HG02938 (cell line): ENCODE measurements around the gene SDK2.
A peak's percentile ranks its signal among the peaks of the same experiment; 100 is the strongest.
"Not testable (repeated sequence)": the region's sequence is repeated elsewhere in the genome, so short reads cannot be mapped to it uniquely, and the experiment has no call there.

ENCODE experiments used
- ATAC-seq: cut with Tn5 transposase; IDR thresholded peaks from one replicate; pipeline ENCODE4 v1.9.1; 2021; ENCODE audit warnings: mild to moderate bottlenecking, moderate library complexity; ENCODE audit not compliant: unreplicated experiment

The SDK2 gene

DNA sequence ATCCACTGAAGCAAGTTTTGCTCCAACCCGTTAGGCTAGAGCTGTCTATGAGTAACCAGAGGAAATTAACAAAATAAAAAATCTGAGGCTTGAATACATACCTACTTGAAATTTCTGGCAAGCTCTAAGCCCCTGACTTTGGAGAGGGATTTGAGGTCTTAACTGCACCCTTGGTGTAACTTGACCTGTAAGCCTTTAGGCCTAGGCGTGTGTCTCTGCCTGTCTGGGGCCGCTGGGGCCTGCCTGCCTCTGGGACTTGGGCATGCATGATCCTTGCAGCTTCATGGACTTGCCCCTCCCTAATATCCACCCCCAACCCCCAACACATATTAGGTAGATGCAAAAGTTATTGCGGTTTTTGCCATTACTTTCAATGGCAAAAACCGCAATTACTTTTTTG, 328.8 kb downstream of the SDK2 start:
- no peak for ATAC-seq

GRCh38 chr17:73313526-73314127, 330.6 kb downstream of the SDK2 start:
- ATAC-seq: no peak

DNA sequence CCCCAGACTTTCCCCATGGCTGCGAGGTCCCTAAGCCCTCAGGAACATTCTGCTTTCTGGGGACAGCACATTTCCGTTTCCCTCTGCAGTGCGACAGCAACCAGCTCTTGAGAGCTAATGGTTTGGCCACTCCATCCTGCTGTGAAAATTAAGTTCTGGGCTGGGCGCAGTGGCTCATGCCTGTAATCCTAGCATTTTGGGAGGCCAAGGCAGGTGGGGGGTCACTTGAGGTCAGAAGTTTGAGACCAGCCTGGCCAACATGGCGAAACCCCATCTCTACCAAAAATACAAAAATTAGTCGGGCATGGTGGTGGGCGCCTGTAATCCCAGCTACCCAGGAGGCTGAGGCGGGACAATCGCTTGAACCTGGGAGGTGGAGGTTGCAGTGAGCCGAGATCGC, 331.4 kb downstream of the SDK2 start:
- not testable (repeated sequence) for ATAC-seq

DNA sequence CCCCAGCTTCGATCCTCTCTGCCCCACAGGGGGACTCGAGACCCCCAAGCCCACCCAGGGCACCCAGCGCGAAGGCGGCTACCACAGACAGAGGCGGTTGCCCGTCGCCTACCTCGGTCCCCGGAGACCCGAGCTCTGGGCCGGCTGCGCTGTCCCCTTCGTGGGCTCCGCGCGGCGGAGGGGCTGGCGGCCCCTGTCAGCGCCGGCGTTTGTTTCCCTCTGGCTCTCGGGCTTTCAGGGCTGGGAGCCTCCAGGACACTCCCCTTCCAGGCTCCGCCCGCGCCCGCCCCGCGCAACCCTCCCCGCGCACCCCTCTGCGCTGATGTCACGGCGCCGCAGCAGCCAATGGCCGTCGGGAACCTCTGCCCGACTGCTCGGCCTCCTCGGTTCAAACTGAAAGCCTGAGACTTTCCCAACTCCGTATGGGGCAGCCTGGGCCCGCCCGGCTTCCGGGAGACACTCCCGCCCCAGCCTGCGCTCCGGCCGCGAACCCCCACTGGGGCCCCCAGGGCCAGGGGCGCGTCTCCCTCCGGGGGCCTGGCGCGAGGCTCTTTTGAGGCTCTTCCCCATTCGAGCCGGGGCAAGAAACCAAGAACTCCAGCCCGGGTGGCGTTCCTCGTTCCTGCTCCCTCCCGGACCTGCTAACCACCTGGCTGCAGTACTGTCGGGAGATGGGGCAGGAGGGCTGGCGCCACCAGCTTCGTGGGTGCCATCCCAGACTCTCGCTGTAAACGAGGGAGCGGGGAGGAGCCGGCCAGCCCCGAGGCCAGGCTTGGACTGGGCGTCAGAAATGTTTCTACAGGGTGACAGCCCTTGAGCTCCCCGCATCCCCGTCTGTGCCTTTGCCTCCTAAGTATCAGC, 332.2 kb downstream of the SDK2 start, which contains the start of gene CDC42EP4:
CDC42EP4 (minus strand) TSS at position 221 of the 861 bp plus-strand sequence. CDS start 25,501 bp downstream, outside the sequence.
- peak; percentile 78 for ATAC-seq

- peak; percentile 7 for ATAC-seq
These were observed 332.8 kb downstream of the SDK2 start for GRCh38 chr17:73311428-73311780.

DNA sequence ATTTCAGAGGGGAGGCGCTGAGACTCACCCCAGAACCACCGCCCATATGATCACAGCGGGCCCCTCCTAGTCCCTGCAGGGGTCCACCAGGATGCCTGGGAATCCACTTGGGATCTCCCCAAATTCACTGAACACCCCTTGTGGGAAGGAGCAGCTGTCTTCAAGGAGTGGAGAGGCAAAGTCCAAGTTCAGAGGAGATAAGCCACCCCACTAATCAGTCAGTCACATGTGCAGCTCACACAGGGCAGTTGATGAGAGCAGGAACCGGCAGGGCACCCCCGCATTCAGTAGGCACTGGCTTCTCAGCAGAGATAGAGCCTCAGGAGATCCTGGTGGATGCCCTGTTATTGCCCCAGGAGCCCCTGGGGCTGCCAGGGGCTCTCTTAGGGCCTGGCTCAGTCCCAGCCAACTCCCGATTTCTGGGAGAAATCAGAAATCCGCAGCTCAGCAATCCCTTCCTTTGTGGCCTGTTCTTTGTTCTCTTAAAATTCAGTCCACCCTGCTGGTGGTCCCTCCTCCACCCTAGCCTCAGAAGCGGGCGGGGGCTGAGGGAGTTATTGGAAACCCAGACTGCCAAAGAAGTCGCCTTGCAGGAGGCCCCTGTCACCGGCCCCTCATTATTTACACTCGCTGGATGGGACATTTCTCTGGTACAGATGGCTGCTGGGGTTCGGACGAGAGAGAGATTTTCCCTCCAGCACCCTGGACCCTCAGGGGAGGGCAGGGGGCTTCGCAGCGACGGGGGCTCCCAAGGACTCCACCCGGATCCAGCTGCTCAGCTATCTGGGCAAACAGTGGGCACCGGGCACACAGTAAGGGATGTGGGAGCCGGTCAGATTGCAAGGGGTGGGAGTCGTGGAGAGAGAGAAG, 334.3 kb downstream of the SDK2 start:
- ATAC-seq: no peak

GRCh38 chr17:73308959-73309358, 335.3 kb downstream of the SDK2 start:
- not testable (repeated sequence) for ATAC-seq

DNA sequence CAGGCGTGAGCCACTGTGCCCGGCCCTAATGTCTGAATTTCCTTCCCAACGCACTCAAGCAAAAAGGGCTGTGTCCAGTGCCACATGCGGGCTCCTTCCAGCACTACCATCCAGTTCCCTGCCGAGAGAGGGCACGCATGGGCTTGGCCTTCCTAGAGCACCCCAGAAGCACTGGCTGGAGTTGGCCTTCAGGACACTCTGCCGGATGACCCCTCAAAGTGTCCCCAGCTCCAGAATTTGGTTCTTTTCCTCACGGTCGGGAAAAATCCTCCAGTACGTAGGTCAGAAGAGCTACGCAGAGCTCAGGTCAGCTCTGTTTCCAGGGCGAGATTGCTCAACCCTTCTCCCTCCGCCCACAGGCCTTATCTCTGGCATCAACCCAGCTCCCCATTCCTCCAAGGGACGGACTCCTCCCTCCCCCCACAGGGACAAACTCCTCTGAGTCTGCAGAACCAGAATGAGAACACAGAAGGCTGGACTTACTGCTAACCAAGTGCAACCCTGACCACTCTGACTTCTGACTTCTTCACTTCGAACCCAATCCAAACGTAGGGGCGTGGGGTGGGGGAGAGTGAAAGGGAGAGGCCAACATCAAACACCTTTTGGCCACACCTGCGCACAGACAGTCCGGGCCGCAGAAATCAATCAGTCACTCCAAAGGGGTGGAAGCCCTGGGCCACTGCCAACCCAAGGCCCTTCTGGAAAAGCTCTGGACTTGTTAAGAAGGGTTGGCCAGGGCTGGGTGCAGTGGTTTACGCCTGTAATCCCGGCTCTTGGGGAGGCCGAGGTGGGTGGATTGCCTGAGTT, 336.0 kb downstream of the SDK2 start:
- no peak for ATAC-seq

- no peak for ATAC-seq
These were observed 337.1 kb downstream of the SDK2 start for GRCh38 chr17:73307130-73307529.

DNA sequence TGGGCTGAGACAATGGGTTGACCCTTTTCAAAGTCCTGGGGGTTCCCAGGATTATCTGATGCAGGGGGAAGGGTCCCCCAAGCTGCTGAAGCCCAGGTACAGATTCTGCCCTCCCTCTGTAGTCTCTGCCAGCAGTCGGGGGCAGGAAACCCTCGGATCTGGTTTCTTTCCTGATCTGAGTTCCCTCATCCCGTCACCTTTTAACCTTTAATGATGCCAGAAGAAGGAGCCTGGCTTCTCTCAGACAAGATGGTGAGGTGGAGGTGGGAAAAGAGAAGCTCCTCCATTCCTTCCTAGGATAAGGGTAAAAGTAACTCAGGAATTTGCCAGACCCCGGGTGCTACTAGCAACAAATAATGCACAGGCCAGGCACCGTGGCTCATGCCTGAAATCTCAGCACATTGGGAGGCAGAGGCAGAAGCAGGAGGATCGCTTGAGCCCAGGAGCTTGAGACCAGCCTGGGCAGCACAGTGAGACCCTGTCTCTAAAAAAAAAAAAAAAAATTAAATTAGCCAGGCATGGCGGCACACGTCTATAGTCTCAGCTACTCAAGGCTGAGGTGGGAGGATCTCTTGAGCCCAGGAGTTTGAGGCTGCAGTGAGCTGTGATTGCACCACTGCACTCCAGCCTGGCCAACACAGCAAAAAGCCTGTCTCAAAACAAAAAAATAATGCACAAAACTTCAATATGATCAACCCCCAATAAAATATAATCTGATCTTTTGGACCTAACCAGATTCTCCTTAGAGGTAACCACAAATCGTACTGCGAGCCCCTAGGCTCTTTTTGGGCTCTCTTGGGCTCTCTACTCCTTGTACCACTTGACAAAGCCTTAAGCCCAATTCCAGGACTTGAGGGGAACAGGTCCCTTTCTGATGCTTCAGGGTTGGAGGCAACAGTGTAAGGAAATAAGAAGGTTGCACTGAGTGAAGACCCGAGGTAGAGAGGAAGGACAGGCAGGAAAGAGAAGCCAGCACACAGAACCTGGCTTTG, 338.1 kb downstream of the SDK2 start:
- no peak for ATAC-seq

GRCh38 chr17:73304971-73305812, 339.1 kb downstream of the SDK2 start:
- ATAC-seq: no peak

- no peak for ATAC-seq
These were observed 339.8 kb downstream of the SDK2 start for GRCh38 chr17:73304438-73304837.

DNA sequence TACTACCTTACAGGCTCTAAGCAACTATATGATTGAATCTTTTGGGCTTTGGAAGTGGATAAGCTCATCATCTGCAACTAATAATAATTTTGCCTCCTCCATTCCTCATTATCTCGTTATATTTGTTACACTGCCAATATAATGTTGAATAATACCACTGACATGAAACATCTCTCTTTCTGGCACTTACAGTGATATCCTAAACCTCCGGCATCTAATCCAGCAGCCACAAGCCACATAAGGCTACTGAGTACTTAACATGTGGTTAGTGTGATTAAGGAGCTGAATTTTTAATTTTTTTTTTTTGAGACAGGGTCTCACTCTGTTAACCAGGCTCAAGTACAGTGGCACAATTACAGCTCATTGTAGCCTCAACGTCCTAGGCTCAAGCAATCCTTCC, 342.1 kb downstream of the SDK2 start:
- no peak for ATAC-seq

- ATAC-seq: no peak
These were observed 342.9 kb downstream of the SDK2 start for GRCh38 chr17:73301369-73301768.

GRCh38 chr17:73300392-73300791, 343.9 kb downstream of the SDK2 start:
- no peak for ATAC-seq

- no peak for ATAC-seq
These were observed 346.0 kb downstream of the SDK2 start for GRCh38 chr17:73297934-73298861.

DNA sequence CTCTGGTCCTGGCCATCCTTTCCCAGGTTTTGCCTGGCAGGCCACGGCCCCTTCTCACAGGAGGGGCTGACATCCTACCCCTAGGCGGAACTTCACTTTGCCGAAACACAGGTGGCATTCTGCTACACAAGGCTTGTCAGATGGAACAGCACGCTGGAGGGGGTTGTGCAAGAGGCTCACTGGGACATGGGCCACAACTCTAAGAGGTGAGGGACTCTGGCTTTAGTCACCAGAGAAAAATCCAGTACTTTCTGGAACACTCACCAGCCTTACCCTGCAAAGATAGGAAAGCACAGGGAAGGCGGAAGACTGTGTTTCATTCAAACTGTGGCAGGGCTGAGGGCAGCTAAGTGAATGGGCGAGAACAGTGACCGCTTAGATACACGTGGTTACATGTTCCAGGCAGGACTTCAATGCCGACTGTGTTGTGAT, 350.7 kb downstream of the SDK2 start:
- ATAC-seq: no peak
